Omental fat pad (tissue), 4 donors: ENCODE measurements around the gene CEP350. TPM values are rescaled to one million over a fixed set of nuclear protein-coding genes. Genes with fewer than 3 reads are reported as not detected.

Experiments
- ATAC-seq: fragments of 150-250 bp; one replicate; pipeline ENCODE4 v1.9.1; 2016; ENCODE audit warnings: mild to moderate bottlenecking, moderate library complexity; ENCODE audit not compliant: low FRiP score
- DNase-seq: peaks from one replicate; pipeline ENCODE4 v3.0.0-alpha.2; 2019; ENCODE audit warnings: low spot score
- total RNA-seq, 4 donors: library from RNA; depleted of rRNA; stranded (reverse); fragments of >200 nt; gene quantifications; one replicate each; pipeline ENCODE4 v1.1.0, GENCODE V29; 2016
- TF ChIP-seq, protein P1 (sequence below), 3 donors: fragments of 450-650 bp; IDR thresholded peaks; one replicate each; pipeline ENCODE4 v1.5.1; 2016 to 2017; ENCODE audit warnings: antibody characterized with exemption in 3 of 3, mild to moderate bottlenecking in 3 of 3, moderate library complexity in 2 of 3

The CEP350 gene
- total RNA-seq, 4 donors from 2014 or later: 56.6 to 101 (median 62.4) TPM

DNA sequence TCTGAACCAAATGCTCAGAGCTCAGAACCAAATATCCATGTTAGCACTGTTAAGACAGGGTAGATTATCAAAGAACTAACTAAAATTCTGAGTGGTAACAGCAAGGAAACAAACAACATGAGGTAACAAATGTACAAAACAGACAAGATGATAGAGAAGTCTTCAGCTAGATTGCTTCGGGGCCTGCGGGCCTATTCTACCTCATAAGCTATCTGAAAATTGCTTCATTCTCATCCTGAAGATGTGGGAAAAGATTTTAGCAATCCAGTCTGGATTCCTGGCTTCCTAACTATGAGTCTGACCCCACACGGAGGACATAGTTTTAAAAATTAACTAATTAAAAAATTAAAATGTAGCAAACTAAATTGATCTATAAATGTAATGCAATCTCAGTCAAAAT is 190.8 kb downstream of the CEP350 start:
- TF ChIP-seq, protein P1, sequence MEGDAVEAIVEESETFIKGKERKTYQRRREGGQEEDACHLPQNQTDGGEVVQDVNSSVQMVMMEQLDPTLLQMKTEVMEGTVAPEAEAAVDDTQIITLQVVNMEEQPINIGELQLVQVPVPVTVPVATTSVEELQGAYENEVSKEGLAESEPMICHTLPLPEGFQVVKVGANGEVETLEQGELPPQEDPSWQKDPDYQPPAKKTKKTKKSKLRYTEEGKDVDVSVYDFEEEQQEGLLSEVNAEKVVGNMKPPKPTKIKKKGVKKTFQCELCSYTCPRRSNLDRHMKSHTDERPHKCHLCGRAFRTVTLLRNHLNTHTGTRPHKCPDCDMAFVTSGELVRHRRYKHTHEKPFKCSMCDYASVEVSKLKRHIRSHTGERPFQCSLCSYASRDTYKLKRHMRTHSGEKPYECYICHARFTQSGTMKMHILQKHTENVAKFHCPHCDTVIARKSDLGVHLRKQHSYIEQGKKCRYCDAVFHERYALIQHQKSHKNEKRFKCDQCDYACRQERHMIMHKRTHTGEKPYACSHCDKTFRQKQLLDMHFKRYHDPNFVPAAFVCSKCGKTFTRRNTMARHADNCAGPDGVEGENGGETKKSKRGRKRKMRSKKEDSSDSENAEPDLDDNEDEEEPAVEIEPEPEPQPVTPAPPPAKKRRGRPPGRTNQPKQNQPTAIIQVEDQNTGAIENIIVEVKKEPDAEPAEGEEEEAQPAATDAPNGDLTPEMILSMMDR (IDR thresholded peaks at IDR 0.05): no peak
- DNase-seq (no peak), ATAC-seq (no peak)

DNA sequence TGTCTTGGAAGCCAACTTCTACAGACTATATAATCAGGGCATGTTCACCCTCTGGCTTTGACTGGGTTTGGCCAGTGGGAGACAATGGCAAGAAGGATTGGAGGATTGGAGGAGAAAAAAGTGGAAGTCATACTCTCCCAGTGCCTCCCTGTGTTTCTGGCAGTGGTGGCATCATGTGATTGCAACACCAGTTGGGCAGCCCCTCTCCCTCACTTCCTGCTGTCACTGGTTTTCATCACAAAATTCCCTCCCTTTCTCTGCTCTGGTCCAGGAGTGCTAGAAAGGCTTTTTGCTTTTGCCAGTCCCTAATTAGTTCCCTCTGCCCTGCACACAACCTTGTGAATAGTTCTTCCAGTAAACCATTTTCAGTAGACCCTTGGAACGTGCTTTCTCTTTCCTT is 196.4 kb downstream of the CEP350 start:
- no peak for DNase-seq
- TF ChIP-seq, protein P1 (IDR thresholded peaks at IDR 0.05): no peak
- ATAC-seq: no peak

- TF ChIP-seq, protein P1 (IDR thresholded peaks at IDR 0.05): no peak
- DNase-seq (no peak), ATAC-seq (no peak)
These were observed 196.9 kb downstream of the CEP350 start for GRCh38 chr1:180151508-180151907.

DNA sequence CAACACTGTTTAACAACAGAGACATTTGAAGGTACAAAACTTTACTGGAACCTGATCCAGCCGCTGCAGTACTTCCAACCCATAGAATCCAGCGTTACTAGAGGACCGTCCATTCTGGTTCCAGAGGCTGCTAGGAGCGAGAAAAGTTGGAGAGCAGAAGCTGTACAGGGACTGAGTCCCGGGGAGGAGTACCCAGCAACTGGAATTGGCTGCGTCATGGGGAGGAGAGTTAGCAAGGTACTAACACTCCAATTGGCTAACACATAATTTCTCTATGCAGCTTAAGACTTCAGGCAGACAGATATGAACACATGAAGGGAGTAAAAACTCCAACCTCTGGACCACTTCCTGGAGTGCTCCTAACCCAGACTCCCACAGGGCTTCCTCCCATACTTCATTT is 198.0 kb downstream of the CEP350 start:
- ATAC-seq (no peak), DNase-seq (no peak)

GRCh38 chr1:180153032-180153431 is 198.4 kb downstream of the CEP350 start:
- DNase-seq (no peak), ATAC-seq (no peak)
- TF ChIP-seq, protein P1 (IDR thresholded peaks at IDR 0.05): no peak

More for the DNA sequence above, 198.0 kb downstream of the CEP350 start:
- TF ChIP-seq, protein P1 (IDR thresholded peaks at IDR 0.05): no peak

DNA sequence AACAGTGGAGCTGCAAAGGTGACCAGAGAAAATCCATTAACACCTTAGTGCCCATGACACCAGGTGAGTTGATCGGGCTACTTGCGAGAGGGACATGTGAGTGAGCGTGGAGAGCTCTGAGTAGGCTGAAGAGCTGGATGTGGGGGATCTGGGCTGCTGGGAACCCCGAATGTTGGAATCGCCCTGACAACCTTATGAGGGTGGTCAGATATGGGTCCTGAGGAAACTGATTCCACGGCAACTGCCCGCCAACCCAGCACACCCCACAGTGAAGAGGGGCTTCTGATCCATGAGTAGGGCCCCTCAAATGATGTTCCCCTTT is 199.4 kb downstream of the CEP350 start:
- no peak for ATAC-seq
- no peak for DNase-seq
- TF ChIP-seq, protein P1 (IDR thresholded peaks at IDR 0.05): no peak

DNA sequence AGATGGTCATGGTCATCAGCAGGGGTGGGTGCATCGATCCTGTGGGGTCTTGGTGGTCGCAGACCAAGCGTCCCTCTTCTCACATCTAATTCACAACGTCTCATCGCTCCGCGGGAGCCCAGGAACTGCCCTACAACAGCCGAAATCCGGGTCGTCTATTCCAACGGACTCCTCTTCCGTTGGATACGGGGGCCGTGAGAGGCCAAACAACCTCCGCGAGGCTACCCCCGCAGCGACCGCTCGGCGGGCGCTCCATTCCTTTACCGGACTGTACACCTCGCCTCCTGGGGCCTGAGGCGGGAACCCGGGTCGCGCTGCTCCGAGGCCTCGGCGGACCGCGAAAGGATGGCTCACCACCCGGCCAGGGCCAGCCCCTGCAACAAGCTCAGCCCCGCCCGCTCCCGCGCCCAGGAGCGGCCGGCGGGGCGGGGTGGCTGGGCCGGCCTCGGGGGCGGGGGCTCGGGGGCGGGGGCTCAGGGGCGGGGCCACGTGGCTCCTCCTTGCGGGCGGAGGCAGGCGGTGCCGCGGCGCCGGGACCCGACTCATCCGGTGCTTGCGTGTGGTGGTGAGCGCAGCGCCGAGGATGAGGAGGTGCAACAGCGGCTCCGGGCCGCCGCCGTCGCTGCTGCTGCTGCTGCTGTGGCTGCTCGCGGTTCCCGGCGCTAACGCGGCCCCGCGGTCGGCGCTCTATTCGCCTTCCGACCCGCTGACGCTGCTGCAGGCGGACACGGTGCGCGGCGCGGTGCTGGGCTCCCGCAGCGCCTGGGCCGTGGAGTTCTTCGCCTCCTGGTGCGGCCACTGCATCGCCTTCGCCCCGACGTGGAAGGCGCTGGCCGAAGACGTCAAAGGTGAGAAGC is 199.9 kb downstream of the CEP350 start, which contains the start of gene QSOX1:
Gene QSOX1, plus strand, starts transcription at position 545 of the 857 bp plus-strand sequence. Its CDS starts 39 bp downstream, at position 584.
- peak; percentile 94 for ATAC-seq
- TF ChIP-seq, protein P1 (IDR thresholded peaks at IDR 0.05): no peak
- DNase-seq: peak; percentile 64
